Stomach (tissue), 9 donors: ENCODE results near the gene TGFB1. TPM values are rescaled to one million over a fixed set of nuclear protein-coding genes. Genes with fewer than 3 reads are reported as not detected.
"Not testable (repeated sequence)": the region's sequence is repeated elsewhere in the genome, so short reads cannot be mapped to it uniquely, and the experiment has no call there.

Experiments
- DNase-seq, 2 donors: peaks; one replicate each; pipeline versions ENCODE4 v3.0.0 to v3.0.0-alpha.2; 2013 to 2019
- H3K27ac ChIP-seq, 5 donors: fragments of 200-600 bp in 4 of 5; sonication (generic) in 4 of 5; one replicate each; pipeline ENCODE4 v1.5.1; 2013 to 2019; ENCODE audit warnings: mild to moderate bottlenecking in 1 of 5, moderate library complexity in 1 of 5
- H3K27me3 ChIP-seq, 3 donors: fragments of 200-600 bp; sonication (generic); one replicate each; pipeline ENCODE4 v1.5.1; 2017 to 2019; ENCODE audit warnings: mixed run types in 1 of 3
- H3K36me3 ChIP-seq, 4 donors: fragments of 200-600 bp; sonication (generic); 1 replicate in 3 of 4; 2 replicates in 1 of 4; pipeline ENCODE4 v1.5.1; 2016 to 2019
- H3K4me1 ChIP-seq, 4 donors: fragments of 200-600 bp; sonication (generic); one replicate each; pipeline ENCODE4 v1.5.1; 2016 to 2019
- H3K4me3 ChIP-seq, 4 donors: fragments of 200-600 bp; sonication (generic) in 3 of 4; one replicate each; pipeline ENCODE4 v1.5.1; 2016 to 2019; ENCODE audit warnings: mild to moderate bottlenecking in 1 of 4
- H3K9me3 ChIP-seq, 4 donors: fragments of 200-600 bp; sonication (generic); one replicate each; pipeline ENCODE4 v1.5.1; 2016 to 2019
- CTCF ChIP-seq, 7 experiments: fragments of 450-650 bp in 4 of 7; fragments of 200-600 bp in 3 of 7; sonication (generic) in 3 of 7; IDR thresholded peaks; one replicate each; pipeline ENCODE4 v1.5.1; 2016 to 2019; ENCODE audit warnings: antibody characterized with exemption in 7 of 7, control low read depth in 2 of 7, mild to moderate bottlenecking in 1 of 7
- EP300 ChIP-seq: sonication (generic); formaldehyde crosslinking; IDR thresholded peaks from one replicate; pipeline ENCODE4 v1.6.1; 2017; ENCODE audit warnings: antibody characterized with exemption
- POLR2A ChIP-seq, 4 donors: fragments of 450-650 bp; IDR thresholded peaks; one replicate each; pipeline ENCODE4 v1.6.1; 2016; ENCODE audit warnings: antibody characterized with exemption in 4 of 4, control low read depth in 2 of 4, mild to moderate bottlenecking in 1 of 4, moderate library complexity in 1 of 4
- POLR2AphosphoS5 ChIP-seq, 3 donors: sonication (generic); formaldehyde crosslinking; IDR thresholded peaks; one replicate each; pipeline ENCODE4 v1.6.1; 2016; ENCODE audit warnings: antibody characterized with exemption in 3 of 3
- WGBS, 5 donors: extraction: QIAGEN DNeasy Blood & Tissue Kit in 3 of 5; methylation state at CpG; one replicate each; pipeline versions ENCODE4 v1.1.5 to v1.1.7; 2013 to 2018; 5-methylcytosine and 5-hydroxymethylcytosine counted together
- intact Hi-C: fragments of 100-400 bp; cut with DNase I; formaldehyde crosslinking; loops from one replicate; pipeline ENCODE4 v1.15.1; 2023; ENCODE audit warnings: low total_unique reads
- polyA plus RNA-seq, 3 donors: library from polyadenylated mRNA; stranded (reverse); fragments of 200-250 nt; gene quantifications; one replicate each; pipeline ENCODE4 v1.2.3, GENCODE V29; 2013
- small RNA-seq, 4 donors: library from RNA; depleted of rRNA; stranded (forward); fragments of <200 nt; gene quantifications; one replicate each; pipeline ENCODE3, GENCODE V24; 2016
- total RNA-seq, 5 donors: library from RNA; depleted of rRNA; stranded (reverse); fragments of >200 nt; gene quantifications; one replicate each; pipeline versions ENCODE4 v1.1.0 to v1.2.3, GENCODE V29; 2014 to 2016
- donor health status: healthy with polysubstance abuse.
- donor health status: Bipolar disorder and iron deficiency.
- donor health status: healthy.

Gene TGFB1
- total and polyA plus RNA-seq, 8 donors = 1.3 to 54.3 (median 14.5) TPM

GRCh38 chr19:41296433-41296871 lies 57.3 kb downstream of the TGFB1 start:
- Histone ChIP-seq H3K9me3 (no peaks in the 10 kb centered on the region), H3K27ac (peak overlapping the region; percentile 2 to 98 (median 85)), H3K4me3 (no peak overlapping the region), H3K27me3 (no peaks in the 10 kb centered on the region), H3K36me3 (peaks cover 69 to 99% (median 92%) of the 10 kb centered on the region in 4 donors), H3K4me1 (peaks cover 57 to 85% (median 66%) of the 10 kb centered on the region in 4 donors)
- no peak for DNase-seq
- 51 to 66% (median 64%) methylated on average over 2 of the region's 2 CpGs for WGBS, 5 donors
- intact Hi-C loops = no loop called here
- TF ChIP-seq POLR2AphosphoS5 (IDR thresholded peaks at IDR 0.05) (no peak), EP300 (no peak), CTCF (IDR thresholded peaks at IDR 0.05) (no peak), POLR2A (IDR thresholded peaks at IDR 0.05) (no peak)

- H3K4me3 ChIP-seq = no peak overlapping the region
- intact Hi-C loops = no loop called here
- H3K27me3 ChIP-seq = no peaks in the 10 kb centered on the region
- no peaks in the 10 kb centered on the region for H3K9me3 ChIP-seq
- WGBS, 5 donors = 30 to 52% (median 38%) methylated on average over 6 of the region's 6 CpGs
- peak in 1 of 2 donors; percentile 51 for DNase-seq
- peak overlapping the region; percentile 22 to 98 (median 85) for H3K27ac ChIP-seq
- no peak for TF ChIP-seq EP300
- TF ChIP-seq POLR2A (IDR thresholded peaks at IDR 0.05) = no peak
- peaks cover 57 to 76% (median 61%) of the 10 kb centered on the region in 4 donors for H3K4me1 ChIP-seq
- H3K36me3 ChIP-seq = peaks cover 66 to 99% (median 92%) of the 10 kb centered on the region in 4 donors
Observed at GRCh38 chr19:41295499-41295898, 58.2 kb downstream of the TGFB1 start.

- TF ChIP-seq POLR2AphosphoS5 (IDR thresholded peaks at IDR 0.05) (no peak), EP300 (no peak), CTCF (IDR thresholded peaks at IDR 0.05) (no peak), POLR2A (IDR thresholded peaks at IDR 0.05) (no peak)
- 88 to 96% (median 95%) methylated on average over 9 to 10 of the region's 10 CpGs for WGBS, 5 donors
- Histone ChIP-seq H3K4me3 (no peak overlapping the region), H3K4me1 (peaks cover 47 to 65% (median 50%) of the 10 kb centered on the region in 4 donors), H3K36me3 (peaks cover 65 to 99% (median 92%) of the 10 kb centered on the region in 4 donors), H3K9me3 (no peaks in the 10 kb centered on the region), H3K27ac (peak overlapping the region in 3 of 5 donors; percentile 83 to 98 (median 85)), H3K27me3 (no peaks in the 10 kb centered on the region)
- intact Hi-C loops = no loop called here
- no peak for DNase-seq
Observed at GRCh38 chr19:41294393-41294792, 59.3 kb downstream of the TGFB1 start.

- H3K9me3 ChIP-seq, H3K27me3 ChIP-seq, DNase-seq, intact Hi-C loops, H3K27ac ChIP-seq, H3K4me3 ChIP-seq: not testable (repeated sequence)
- Histone ChIP-seq H3K4me1 (peaks cover 5 to 27% (median 7%) of the 10 kb centered on the region in 4 donors), H3K36me3 (peaks cover 86 to 100% (median 100%) of the 10 kb centered on the region in 4 donors)
- WGBS, 5 donors = 91 to 93% (median 92%) methylated on average over 8 of the region's 8 CpGs
Observed at GRCh38 chr19:41289814-41290213, 63.9 kb downstream of the TGFB1 start.

- TF ChIP-seq POLR2AphosphoS5 (IDR thresholded peaks at IDR 0.05) = no peak
- no peak for TF ChIP-seq EP300
- no peak for TF ChIP-seq CTCF (IDR thresholded peaks at IDR 0.05)
- TF ChIP-seq POLR2A (IDR thresholded peaks at IDR 0.05) = no peak
- no peak overlapping the region for H3K4me3 ChIP-seq
- intact Hi-C loops = no loop called here
Observed at GRCh38 chr19:41288673-41289530, 64.8 kb downstream of the TGFB1 start.

More at GRCh38 chr19:41288673-41289530, 64.8 kb downstream of the TGFB1 start:
- Histone ChIP-seq H3K4me1 (peaks cover 0 to 20% (median 0%) of the 10 kb centered on the region in 4 donors), H3K27me3 (no peaks in the 10 kb centered on the region), H3K9me3 (no peaks in the 10 kb centered on the region), H3K36me3 (peaks cover 84 to 100% (median 100%) of the 10 kb centered on the region in 4 donors), H3K27ac (no peak overlapping the region)
- DNase-seq = no peak
- 75 to 83% (median 79%) methylated on average over 3 of the region's 3 CpGs for whole genome bisulfite sequencing, 5 donors

Small RNA genes lying within 50 kb of the gene (small RNA-seq; reads per million reads assigned to genes)
- gene RN7SL34P = 0 reads per million in 4 donors

Other genes with a start within 250 kb of the TGFB1 start
- not detected for gene CYP2F1, start 239.5 kb downstream of the TGFB1 start, total RNA-seq
- gene CYP2F1, start 239.5 kb downstream of the TGFB1 start, polyA plus RNA-seq = under 1 TPM in 1 of 3 donors, not detected in 2; 0.30 TPM
- gene CYP2S1, start 160.7 kb downstream of the TGFB1 start, total RNA-seq = 10 to 100 TPM; 13.4 to 85.3 (median 39.7) TPM
- gene CYP2S1, start 160.7 kb downstream of the TGFB1 start, polyA plus RNA-seq = 10 to 100 TPM in 2 of 3 donors, 1 to 10 TPM in 1; 7.9 to 19.9 (median 15.5) TPM
- 10 to 100 TPM; 14.8 to 48.7 (median 38.9) TPM for gene AXL, start 134.7 kb downstream of the TGFB1 start, total RNA-seq
- gene AXL, start 134.7 kb downstream of the TGFB1 start, polyA plus RNA-seq = 1 to 10 TPM; 6.1 to 8.4 (median 7.0) TPM
- gene HNRNPUL1, start 89.5 kb downstream of the TGFB1 start, total RNA-seq = 100 to 1,000 TPM in 3 of 5 donors, 10 to 100 TPM in 2; 47.8 to 319 (median 104) TPM
- gene HNRNPUL1, start 89.5 kb downstream of the TGFB1 start, polyA plus RNA-seq = 10 to 100 TPM; 64.2 to 89.0 (median 84.0) TPM
- 10 to 100 TPM in 3 of 5 donors, 1 to 10 TPM in 2; 2.2 to 62.6 (median 19.7) TPM for gene CCDC97, start 43.8 kb downstream of the TGFB1 start, total RNA-seq
- gene CCDC97, start 43.8 kb downstream of the TGFB1 start, polyA plus RNA-seq = 10 to 100 TPM in 2 of 3 donors, 1 to 10 TPM in 1; 9.8 to 13.7 (median 13.0) TPM
- 10 to 100 TPM in 1 of 5 donors, 1 to 10 TPM in 2, under 1 TPM in 1, not detected in 1; 0.58 to 20.3 (median 5.3) TPM for gene B9D2, start 10.2 kb upstream of the TGFB1 start, total RNA-seq
- 10 to 100 TPM in 2 of 3 donors, 1 to 10 TPM in 1; 9.2 to 17.4 (median 10.7) TPM for gene B9D2, start 10.2 kb upstream of the TGFB1 start, polyA plus RNA-seq
- gene TMEM91, start 22.6 kb upstream of the TGFB1 start, total RNA-seq = 10 to 100 TPM in 2 of 5 donors, 1 to 10 TPM in 3; 2.3 to 76.3 (median 8.2) TPM
- gene TMEM91, start 22.6 kb upstream of the TGFB1 start, polyA plus RNA-seq = 10 to 100 TPM; 14.8 to 33.9 (median 22.4) TPM
- gene EXOSC5, start 43.4 kb upstream of the TGFB1 start, total RNA-seq = 100 to 1,000 TPM in 1 of 5 donors, 10 to 100 TPM in 3, 1 to 10 TPM in 1; 4.8 to 131 (median 18.7) TPM
- 10 to 100 TPM; 21.8 to 48.0 (median 26.0) TPM for gene EXOSC5, start 43.4 kb upstream of the TGFB1 start, polyA plus RNA-seq
- 10 to 100 TPM in 4 of 5 donors, 1 to 10 TPM in 1; 1.8 to 55.4 (median 23.0) TPM for gene BCKDHA, start 43.9 kb upstream of the TGFB1 start, total RNA-seq
- gene BCKDHA, start 43.9 kb upstream of the TGFB1 start, polyA plus RNA-seq = 10 to 100 TPM; 48.7 to 80.6 (median 50.9) TPM
- 100 to 1,000 TPM in 1 of 5 donors, 1 to 10 TPM in 1, under 1 TPM in 1, not detected in 2; 0.92 to 158 (median 1.7) TPM for gene B3GNT8, start 73.5 kb upstream of the TGFB1 start, total RNA-seq
- 1 to 10 TPM; 4.6 to 9.9 (median 6.1) TPM for gene B3GNT8, start 73.5 kb upstream of the TGFB1 start, polyA plus RNA-seq
- gene DMAC2, start 86.0 kb upstream of the TGFB1 start, total RNA-seq = 10 to 100 TPM in 4 of 5 donors, 1 to 10 TPM in 1; 8.2 to 50.0 (median 36.4) TPM
- 10 to 100 TPM; 44.1 to 50.9 (median 48.1) TPM for gene DMAC2, start 86.0 kb upstream of the TGFB1 start, polyA plus RNA-seq
- not detected for gene ERICH4, start 89.2 kb upstream of the TGFB1 start, total RNA-seq
- gene ERICH4, start 89.2 kb upstream of the TGFB1 start, polyA plus RNA-seq = not detected
- 1 to 10 TPM in 1 of 5 donors, not detected in 4; 2.0 TPM for gene CEACAM21, start 222.2 kb upstream of the TGFB1 start, total RNA-seq
- 1 to 10 TPM in 1 of 3 donors, under 1 TPM in 1, not detected in 1; 0.63 to 6.1 TPM for gene CEACAM21, start 222.2 kb upstream of the TGFB1 start, polyA plus RNA-seq